Measurements from ENCODE around the gene CCDC141.

CCDC141 gene

DNA sequence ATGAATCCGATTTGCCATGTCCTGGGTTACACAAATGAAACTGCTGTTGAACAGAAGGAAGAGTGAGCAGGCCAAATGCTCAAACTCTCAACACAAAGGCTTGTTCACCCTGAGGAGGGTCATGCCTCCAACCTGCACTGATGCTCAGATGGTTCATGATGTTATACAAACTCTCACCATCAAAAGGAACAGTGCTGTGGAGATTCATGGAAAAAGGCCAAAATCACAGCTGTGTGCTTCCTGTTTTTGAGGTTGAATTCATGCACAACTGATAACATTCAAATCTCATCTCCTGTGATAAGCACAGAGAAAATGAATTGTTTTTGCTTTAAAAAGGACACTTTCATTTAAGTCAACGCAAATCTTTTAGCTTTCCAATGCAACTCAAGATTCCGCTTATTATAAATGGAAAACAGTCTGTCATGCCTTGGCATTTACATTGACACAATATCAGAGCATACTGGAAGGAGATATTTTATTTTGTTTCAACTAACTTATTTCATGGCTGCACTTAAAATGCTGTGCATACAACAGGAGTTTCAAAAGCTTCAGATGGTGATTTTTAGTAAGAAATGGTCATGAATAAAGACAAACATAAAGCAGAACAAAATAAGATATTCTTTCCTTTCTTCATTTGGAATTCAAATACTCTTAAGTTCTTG lies 220.5 kb downstream of the CCDC141 start:
- Mint-ChIP-seq H3K27ac (no peak overlapping the region), H3K9me3 (no peaks in the 10 kb centered on the region), H3K4me3 (peak overlapping the region; percentile 34), H3K27me3 (no peaks in the 10 kb centered on the region), H3K36me3 (peaks cover 20% of the 10 kb centered on the region), H3K4me1 (peaks cover 21% of the 10 kb centered on the region)

DNA sequence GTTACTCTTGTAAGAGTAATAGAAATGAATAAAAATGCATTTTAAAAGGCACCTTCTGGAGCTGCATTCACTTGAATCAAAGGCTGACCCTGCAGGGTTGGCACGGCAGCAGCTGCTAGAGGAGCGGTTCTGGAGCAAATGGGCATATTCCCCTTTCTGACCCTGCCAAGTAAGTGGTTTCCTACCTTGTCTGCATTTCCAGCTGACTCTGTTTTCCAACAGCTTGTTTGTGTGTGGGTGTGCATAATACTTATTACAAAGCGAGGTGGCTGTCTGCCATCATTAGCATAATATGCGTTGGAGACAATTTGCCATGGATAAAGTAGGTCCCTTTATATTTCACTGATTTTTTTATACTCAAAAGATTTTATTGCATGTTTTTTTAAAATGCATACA lies 221.5 kb downstream of the CCDC141 start:
- H3K4me1 Mint-ChIP-seq: peaks cover 21% of the 10 kb centered on the region
- H3K4me3 Mint-ChIP-seq: no peak overlapping the region
- no peak overlapping the region for H3K27ac Mint-ChIP-seq
- no peaks in the 10 kb centered on the region for H3K9me3 Mint-ChIP-seq
- H3K36me3 Mint-ChIP-seq: peaks cover 20% of the 10 kb centered on the region
- H3K27me3 Mint-ChIP-seq: no peaks in the 10 kb centered on the region

DNA sequence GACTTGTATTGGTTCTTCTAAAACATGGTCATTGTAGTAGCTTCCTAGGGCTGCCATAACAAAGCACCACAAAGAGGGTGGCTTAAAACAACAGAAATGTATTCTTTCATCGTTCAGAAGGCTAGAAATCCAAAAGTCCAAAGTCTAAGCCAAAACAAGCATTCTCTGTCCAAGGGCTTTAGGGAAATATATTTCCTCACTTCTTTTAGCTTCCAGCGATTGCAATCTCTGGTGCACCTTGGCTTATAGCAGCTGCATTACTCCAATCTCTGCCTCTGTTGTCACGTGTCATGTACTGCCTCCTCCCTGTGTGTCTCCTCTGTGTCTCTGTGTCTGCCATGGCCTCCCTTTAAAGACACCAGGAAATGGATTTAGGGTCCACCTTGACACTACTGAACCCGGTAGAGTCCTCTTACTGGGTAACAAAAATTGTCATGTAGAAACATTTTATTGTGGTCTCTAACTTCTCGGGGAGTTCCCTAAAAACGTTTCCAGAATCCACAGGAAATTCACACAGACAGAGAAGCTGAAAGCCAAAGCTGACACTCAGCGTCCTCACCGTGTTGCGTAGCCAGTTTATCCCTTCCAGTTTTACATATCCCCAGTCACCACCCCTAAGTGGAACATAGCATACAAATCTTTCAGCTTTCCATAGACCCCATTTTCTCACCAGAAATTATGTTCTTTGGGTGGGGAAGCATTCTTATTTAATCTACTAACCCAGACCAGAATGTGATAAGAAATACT lies 222.0 kb downstream of the CCDC141 start:
- Mint-ChIP-seq H3K4me3 (no peak overlapping the region), H3K27ac (no peak overlapping the region), H3K36me3 (peaks cover 17% of the 10 kb centered on the region), H3K27me3 (no peaks in the 10 kb centered on the region), H3K9me3 (no peaks in the 10 kb centered on the region), H3K4me1 (peaks cover 21% of the 10 kb centered on the region)

DNA sequence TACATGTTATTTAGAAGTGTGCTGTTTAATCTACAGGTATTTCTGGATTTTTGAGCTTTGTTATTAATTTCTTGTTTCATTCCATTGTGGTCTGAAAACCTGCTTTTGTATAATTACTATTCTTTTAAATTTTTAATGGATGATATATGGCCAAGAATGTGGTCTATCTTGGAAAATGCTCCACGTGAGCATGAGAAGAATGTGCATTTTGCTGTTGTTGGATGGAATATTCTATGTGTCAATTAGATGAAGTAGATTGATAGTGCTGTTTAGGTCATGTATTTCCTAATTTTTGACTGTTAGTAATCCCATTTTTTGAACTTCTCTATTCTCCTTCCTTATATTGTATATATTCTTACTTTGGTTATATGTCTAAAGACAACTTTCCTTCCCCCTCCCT lies 222.8 kb downstream of the CCDC141 start:
- no peaks in the 10 kb centered on the region for H3K27me3 Mint-ChIP-seq

DNA sequence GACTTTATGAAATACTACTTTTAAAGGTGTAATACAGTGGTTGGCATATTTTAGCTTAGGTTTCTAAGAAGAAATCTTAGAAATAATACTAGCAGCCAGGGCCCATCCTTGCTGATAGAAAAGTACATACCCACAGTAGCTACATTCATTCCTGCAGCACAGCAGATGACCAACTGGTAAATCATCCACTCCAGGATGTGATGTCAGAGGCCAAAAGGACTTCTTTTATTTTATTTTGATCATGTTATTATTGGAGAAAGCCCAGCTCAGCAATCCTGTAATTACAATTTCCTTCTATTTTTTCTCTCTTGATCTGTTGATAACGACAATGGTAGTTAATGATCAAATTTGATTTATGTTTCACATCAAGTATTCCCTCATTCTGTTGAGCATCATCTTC lies 224.8 kb downstream of the CCDC141 start:
- no peak overlapping the region for H3K27ac Mint-ChIP-seq
- H3K4me1 Mint-ChIP-seq: peaks cover 23% of the 10 kb centered on the region
- H3K27me3 Mint-ChIP-seq: no peaks in the 10 kb centered on the region
- H3K4me3 Mint-ChIP-seq: no peak overlapping the region
- peaks cover 13% of the 10 kb centered on the region for H3K36me3 Mint-ChIP-seq
- H3K9me3 Mint-ChIP-seq: no peaks in the 10 kb centered on the region

More for the DNA sequence above, 222.8 kb downstream of the CCDC141 start:
- Mint-ChIP-seq H3K4me1 (peaks cover 21% of the 10 kb centered on the region), H3K9me3 (no peaks in the 10 kb centered on the region), H3K27ac (no peak overlapping the region), H3K36me3 (peaks cover 16% of the 10 kb centered on the region), H3K4me3 (no peak overlapping the region)

GRCh38 chr2:178824181-178824580 lies 225.8 kb downstream of the CCDC141 start:
- peaks cover 20% of the 10 kb centered on the region for H3K4me1 Mint-ChIP-seq
- no peaks in the 10 kb centered on the region for H3K9me3 Mint-ChIP-seq
- H3K4me3 Mint-ChIP-seq: no peak overlapping the region
- H3K27ac Mint-ChIP-seq: no peak overlapping the region
- peaks cover 13% of the 10 kb centered on the region for H3K36me3 Mint-ChIP-seq
- H3K27me3 Mint-ChIP-seq: no peaks in the 10 kb centered on the region

GRCh38 chr2:178819992-178820391 lies 229.9 kb downstream of the CCDC141 start:
- H3K4me1 Mint-ChIP-seq: peaks cover 27% of the 10 kb centered on the region
- peak overlapping the region; percentile 47 for H3K4me3 Mint-ChIP-seq
- H3K27ac Mint-ChIP-seq: peak overlapping the region; percentile 31
- H3K36me3 Mint-ChIP-seq: peaks cover 3% of the 10 kb centered on the region
- H3K27me3 Mint-ChIP-seq: no peaks in the 10 kb centered on the region
- no peaks in the 10 kb centered on the region for H3K9me3 Mint-ChIP-seq

DNA sequence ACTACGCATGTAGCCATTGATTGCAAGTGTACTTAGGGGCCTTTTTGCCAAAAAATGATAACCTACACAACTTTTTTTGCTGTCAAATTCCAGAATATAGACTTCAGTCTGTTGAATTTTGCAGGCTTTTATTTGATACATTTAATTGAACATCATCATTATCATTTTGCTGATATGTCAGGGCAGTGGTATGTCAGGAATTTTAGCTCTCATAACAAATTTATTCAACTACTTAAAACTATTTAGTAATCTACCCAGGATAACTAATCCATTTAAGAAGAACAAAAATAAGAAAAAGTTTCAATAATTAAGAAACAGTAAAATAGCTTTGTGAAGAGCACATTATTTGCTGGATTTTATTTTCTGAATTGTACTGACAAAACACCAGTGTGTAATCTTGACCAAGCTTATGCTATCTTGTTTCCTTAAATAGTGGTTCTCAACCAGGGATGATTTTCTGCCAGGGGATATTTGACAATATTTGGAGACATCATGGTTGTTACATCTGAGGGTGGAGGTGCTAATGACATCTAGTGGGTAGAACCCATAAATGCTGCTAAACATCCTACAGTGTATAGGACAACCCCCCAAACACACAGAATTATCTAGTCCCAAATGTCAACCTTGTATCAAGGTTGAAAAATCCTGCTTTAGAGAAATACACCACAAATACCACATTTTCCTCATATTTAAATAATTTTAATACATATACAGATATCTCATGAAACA lies 230.6 kb downstream of the CCDC141 start:
- Mint-ChIP-seq H3K4me3 (no peak overlapping the region), H3K4me1 (peaks cover 27% of the 10 kb centered on the region), H3K27me3 (no peaks in the 10 kb centered on the region), H3K27ac (no peak overlapping the region), H3K36me3 (peaks cover 3% of the 10 kb centered on the region), H3K9me3 (no peaks in the 10 kb centered on the region)

GRCh38 chr2:178811901-178812300 lies 238.0 kb downstream of the CCDC141 start:
- no peaks in the 10 kb centered on the region for H3K27me3 Mint-ChIP-seq
- H3K36me3 Mint-ChIP-seq: peaks cover 11% of the 10 kb centered on the region
- no peaks in the 10 kb centered on the region for H3K9me3 Mint-ChIP-seq
- H3K27ac Mint-ChIP-seq: no peak overlapping the region
- no peak overlapping the region for H3K4me3 Mint-ChIP-seq
- no peaks in the 10 kb centered on the region for H3K4me1 Mint-ChIP-seq

DNA sequence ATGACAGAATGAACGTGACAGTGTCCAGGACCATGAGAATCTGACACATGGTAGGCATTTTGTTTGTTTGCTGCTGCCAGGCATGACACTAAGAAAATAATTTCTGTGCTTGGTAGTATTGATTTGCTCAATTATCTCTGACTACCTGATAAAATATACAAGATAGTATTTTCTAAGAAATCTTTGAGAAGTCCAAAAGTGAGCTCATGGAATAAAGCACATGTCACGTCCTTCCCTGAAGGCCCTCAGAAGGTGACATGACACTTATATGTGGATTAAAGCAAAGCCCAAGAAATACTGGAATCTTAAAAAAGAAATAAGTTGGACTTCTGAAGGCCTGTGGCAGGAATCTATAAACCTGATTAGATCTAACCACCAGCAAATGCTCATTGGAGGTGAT lies 238.9 kb downstream of the CCDC141 start:
- H3K36me3 Mint-ChIP-seq: peaks cover 8% of the 10 kb centered on the region
- H3K9me3 Mint-ChIP-seq: no peaks in the 10 kb centered on the region
- no peak overlapping the region for H3K27ac Mint-ChIP-seq
- H3K4me3 Mint-ChIP-seq: no peak overlapping the region
- no peaks in the 10 kb centered on the region for H3K27me3 Mint-ChIP-seq
- H3K4me1 Mint-ChIP-seq: no peaks in the 10 kb centered on the region

- peaks cover 8% of the 10 kb centered on the region for H3K36me3 Mint-ChIP-seq
- no peaks in the 10 kb centered on the region for H3K4me1 Mint-ChIP-seq
- no peaks in the 10 kb centered on the region for H3K27me3 Mint-ChIP-seq
- no peak overlapping the region for H3K27ac Mint-ChIP-seq
- H3K9me3 Mint-ChIP-seq: no peaks in the 10 kb centered on the region
- H3K4me3 Mint-ChIP-seq: no peak overlapping the region
Measured at GRCh38 chr2:178810422-178810821, 239.5 kb downstream of the CCDC141 start.

- no peaks in the 10 kb centered on the region for H3K27me3 Mint-ChIP-seq
- no peaks in the 10 kb centered on the region for H3K4me1 Mint-ChIP-seq
- H3K27ac Mint-ChIP-seq: no peak within 1 kb of the TSS
- no peak within 1 kb of the TSS for H3K4me3 Mint-ChIP-seq
- no peaks in the 10 kb centered on the region for H3K9me3 Mint-ChIP-seq
- peaks cover 11% of the 10 kb centered on the region for H3K36me3 Mint-ChIP-seq
Measured at GRCh38 chr2:178807227-178808008, 242.5 kb downstream of the CCDC141 start, which contains the start of gene TTN. TSS of gene TTN (minus strand) at chr2:178807423. CDS start at chr2:178804642, 2,781 bp downstream.

DNA sequence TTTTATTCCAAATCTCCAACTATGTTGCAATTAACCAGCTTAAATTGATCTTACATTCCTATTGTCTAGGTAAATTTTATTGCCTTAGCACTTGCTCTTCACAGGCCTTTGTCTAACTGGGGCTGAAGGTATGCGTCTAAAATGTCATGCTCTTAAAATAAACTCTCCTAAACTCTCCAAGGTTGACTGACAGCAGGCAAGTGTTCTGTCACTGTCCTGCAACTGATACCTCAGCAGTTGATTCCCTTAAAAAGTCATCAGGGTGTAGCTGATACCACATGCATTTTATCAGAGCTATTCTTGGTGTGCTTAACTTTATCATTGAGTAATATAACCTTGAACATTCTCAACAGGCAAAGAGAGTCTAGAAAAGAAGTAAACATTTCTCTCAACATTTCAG lies 243.4 kb downstream of the CCDC141 start:
- Mint-ChIP-seq H3K4me1 (no peaks in the 10 kb centered on the region), H3K4me3 (no peak overlapping the region), H3K36me3 (peaks cover 9% of the 10 kb centered on the region), H3K27me3 (no peaks in the 10 kb centered on the region), H3K9me3 (no peaks in the 10 kb centered on the region), H3K27ac (no peak overlapping the region)

GRCh38 chr2:178805457-178805856 lies 244.5 kb downstream of the CCDC141 start:
- no peaks in the 10 kb centered on the region for H3K9me3 Mint-ChIP-seq
- no peak overlapping the region for H3K4me3 Mint-ChIP-seq
- no peak overlapping the region for H3K27ac Mint-ChIP-seq
- H3K36me3 Mint-ChIP-seq: peaks cover 9% of the 10 kb centered on the region
- no peaks in the 10 kb centered on the region for H3K27me3 Mint-ChIP-seq
- no peaks in the 10 kb centered on the region for H3K4me1 Mint-ChIP-seq

GRCh38 chr2:178804791-178805190 lies 245.1 kb downstream of the CCDC141 start:
- Mint-ChIP-seq H3K27me3 (no peaks in the 10 kb centered on the region), H3K36me3 (peaks cover 4% of the 10 kb centered on the region), H3K4me1 (no peaks in the 10 kb centered on the region), H3K9me3 (no peaks in the 10 kb centered on the region), H3K27ac (no peak overlapping the region), H3K4me3 (no peak overlapping the region)

All from activated naive CD4-positive, alpha-beta T cell treated with anti-CD3 and anti-CD28 coated beads, Interleukin-2, amount 50 U/mL, for 24 hours (primary cell).